Suppressor macrophage treated with lipopolysaccharide for 1 hour (primary cell): ENCODE results near the gene ZNF846.
"Not testable (repeated sequence)": the region's sequence is repeated elsewhere in the genome, so short reads cannot be mapped to it uniquely, and the experiment has no call there.

Experiments
- DNase-seq, 3 donors: peaks; one replicate each; pipeline ENCODE4 v3.0.0-alpha.2; 2020 to 2022

The ZNF846 gene

DNA sequence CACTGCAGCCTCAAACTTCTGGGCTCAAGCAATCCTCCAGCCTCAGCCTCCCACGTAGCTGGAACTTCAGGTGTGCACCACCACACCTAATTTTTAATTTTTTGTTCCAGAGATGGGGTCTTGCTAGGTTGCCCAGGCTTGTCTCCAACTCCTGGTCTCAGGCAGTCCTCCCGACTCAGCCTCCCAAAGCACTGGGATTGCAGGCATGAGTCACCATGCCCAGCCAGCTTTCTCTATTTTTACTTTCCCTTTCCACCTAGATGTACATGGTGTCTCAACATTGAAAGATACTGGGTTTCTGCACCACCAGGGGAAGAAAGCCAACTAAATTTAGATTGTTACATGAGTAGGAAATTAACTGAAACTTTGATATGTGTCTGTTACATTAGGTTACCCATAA lies 13.8 kb upstream of the ZNF846 start:
- DNase-seq: peak; percentile 53 to 72 (median 60)

- no peak for DNase-seq
Observed at GRCh38 chr19:9757544-9758501, 10.7 kb downstream of the ZNF846 start.

DNA sequence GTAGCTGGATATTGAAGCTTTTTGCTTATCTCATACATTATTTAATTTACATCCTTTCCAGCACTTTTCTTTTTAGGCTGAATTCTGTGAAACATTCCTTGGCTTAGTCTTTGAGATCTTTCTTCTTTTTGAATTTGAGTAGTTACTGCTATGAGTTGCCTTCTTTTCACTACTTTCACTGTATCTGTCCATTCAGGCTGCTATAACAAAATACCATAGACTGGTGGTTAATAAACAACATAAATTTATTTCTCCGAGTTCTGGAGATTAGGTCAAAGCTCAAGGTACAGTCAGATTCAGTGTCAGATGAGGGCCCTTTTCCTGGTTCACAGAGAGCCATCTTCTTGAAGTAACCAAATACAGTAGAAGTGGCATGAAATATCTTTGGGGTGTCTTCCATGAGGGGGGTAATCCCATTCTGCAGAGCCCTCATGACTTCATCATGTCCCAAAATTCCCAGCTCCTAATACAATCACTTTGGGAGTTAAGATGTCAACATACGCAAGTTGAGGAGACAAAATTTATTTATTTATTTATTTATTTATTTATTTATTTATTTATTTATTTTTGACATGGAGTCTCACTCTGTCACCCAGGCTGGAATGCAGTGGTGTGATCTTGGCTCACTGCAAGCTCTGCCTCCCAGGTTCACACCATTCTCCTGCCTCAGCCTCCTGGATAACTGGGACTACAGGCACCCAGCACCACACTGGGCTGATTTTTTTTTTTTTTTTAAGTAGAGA lies 15.7 kb downstream of the ZNF846 start:
- DNase-seq: no peak

DNA sequence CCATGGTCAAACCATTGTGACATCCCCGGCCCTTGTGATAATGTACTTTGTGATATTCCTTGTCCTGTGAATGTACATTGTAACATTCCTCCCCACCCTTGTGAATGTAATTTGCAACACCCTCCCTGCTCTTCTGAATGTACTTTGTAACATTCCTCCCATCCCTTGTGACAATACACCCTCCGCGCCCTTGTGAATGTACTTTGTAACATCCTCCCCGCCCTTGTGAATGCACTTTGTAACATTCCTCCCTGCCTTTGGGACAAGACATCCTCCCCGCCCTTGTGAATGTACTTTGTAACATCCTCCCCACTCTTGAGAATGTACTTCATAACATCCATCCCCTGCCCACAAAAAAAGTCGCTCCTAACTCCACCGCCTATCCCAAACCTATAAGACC lies 17.1 kb downstream of the ZNF846 start:
- no peak for DNase-seq

DNA sequence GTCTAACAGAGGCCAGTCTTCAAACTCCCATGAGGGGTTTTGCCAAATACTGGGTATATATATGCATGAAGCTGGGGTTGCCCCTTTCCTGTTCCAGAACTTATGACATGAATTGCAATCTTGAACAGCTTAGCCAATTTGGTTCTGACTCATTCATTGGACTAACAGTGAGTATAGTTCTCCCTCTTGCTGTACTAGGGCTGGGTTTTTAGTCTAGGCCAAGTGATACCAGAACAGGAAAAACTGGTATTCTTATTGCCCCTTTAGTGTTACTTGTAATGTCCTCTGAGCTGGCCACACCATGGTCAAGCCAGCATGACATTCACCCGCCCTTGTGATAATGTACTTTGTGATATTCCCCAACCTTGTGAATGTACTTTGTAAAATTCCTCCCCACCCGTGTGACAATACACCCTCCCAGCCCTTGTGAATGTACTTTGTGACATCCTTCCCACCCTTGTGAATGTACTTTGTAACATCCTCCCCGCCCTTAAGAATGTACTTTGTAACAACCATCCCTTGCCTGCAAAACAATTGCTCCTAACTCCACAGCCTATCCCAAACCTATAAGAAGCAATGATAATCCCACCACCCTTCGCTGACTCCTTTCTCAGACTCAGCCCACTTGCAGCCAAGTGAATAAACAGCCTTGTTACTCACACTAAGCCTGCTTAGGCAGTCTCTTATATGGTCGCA lies 26.9 kb downstream of the ZNF846 start:
- DNase-seq: no peak

DNA sequence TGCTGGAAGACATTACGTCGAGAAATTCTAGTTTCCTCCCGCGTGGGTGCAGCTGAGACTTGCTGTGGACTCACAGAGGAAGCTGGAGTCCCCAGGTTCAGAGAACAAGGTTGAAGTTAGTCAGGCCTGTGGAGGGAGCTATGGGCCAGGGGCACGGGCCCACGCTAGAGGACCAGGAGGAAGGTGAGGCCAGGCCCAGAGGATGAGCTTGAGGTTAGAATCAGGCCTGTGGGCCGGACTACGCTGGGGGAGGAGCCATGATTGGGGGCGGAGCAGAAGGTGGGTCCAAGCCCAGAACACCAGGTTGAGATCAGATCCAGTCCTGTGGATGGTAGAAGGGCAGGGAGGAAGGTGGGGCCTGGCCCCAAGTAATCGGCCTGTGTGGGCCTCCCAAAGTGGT lies 32.6 kb downstream of the ZNF846 start:
- DNase-seq: no peak

GRCh38 chr19:9730056-9730455 lies 38.5 kb downstream of the ZNF846 start:
- DNase-seq: not testable (repeated sequence)

DNA sequence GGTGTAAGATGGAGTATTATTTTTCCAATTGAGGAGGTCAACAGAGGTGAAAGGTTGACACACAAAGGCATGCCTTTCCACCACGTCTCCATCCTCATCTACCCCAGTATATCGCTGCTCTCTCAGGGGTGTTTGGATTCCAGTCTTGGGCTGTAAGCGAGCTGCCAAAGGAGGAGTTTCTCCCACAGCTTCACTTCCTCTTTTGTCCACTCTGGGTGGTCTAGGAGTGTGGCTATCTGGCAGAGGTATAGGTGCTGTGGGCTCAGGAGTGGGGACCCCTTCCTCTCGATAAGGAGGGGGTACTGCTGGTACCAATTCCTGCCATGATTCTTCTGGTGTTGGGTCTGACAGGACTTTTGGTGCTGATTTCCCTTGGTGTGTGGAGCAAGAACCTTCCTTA lies 39.4 kb downstream of the ZNF846 start:
- DNase-seq: no peak

DNA sequence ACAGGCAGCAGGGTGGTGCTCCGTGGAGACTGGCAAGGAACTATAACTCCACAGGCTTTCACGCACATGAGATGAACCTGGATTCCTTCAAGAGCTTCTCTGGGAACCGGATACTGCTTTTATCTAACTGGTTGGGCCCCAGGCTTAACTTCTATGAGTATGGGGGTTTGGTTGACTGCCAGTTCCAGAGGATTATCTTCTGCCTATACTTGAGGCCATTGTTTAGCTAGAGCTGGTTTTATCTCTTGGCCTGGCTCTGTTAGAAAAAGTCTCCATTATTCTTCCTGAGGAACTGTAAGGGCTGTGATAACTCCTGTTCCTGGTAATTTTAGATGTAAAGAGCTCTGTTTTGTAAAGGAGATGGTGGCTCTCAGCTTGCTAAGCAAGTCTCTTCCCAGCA lies 40.9 kb downstream of the ZNF846 start:
- no peak for DNase-seq

GRCh38 chr19:9725508-9726201 lies 42.9 kb downstream of the ZNF846 start:
- DNase-seq: not testable (repeated sequence)

DNA sequence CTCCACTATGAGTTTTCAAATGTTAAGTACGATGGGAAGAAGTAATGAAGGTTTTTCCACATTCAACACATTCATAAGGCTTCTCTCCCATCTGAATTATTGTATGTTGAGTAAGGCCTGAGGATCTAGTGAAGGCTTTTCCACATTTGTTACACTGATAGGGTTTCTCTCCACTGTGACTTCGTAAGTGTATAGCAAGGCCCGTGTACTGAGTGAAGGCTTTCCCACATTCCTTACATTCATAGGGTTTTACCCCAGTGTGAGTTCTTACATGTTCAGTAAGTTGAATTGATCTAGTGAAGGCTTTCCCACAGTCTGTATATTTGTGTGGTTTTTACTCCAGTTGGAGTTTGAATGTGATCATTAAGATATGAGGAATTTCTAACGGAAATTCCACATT lies 44.4 kb downstream of the ZNF846 start:
- no peak for DNase-seq

DNA sequence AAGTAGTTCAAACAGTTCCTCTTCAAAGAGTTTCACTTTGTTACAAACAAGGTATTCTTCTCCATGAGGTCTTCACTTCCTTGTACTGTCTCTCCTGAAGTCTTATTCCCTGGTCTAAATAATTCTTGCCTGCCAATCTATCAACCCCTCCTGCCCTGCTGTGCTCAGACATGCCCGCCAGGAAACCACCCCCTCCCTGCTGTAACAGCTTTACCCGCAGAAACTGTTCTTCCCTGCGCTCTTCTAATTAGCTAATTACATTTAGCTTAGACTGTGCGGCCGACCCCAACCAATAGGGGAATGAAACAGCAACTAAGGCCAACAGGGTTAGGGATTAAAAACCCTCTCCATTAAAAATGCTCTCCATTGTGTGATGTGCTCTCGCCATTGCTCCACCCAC lies 46.7 kb downstream of the ZNF846 start:
- peak in 2 of 3 donors; percentile 8 to 16 for DNase-seq

DNA sequence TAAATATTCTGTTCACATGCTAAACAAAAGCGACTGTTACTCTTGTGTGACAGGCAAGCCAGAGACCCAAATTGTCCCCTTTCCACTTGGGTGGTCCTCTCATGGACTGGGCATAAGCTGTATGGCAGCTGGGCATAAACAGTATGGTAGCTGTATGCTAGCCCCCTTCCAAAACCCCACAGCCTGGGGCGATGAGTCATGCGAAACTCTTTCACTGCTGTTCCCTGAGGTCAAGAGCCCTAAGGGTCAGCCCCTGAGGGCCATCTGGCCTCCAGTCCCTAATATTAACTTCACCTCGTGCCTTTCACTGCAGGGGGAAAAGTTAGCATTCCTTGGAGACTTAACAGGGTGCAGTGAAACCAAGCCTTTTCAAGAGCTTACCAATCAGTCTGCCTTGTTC lies 48.0 kb downstream of the ZNF846 start:
- DNase-seq: no peak

DNA sequence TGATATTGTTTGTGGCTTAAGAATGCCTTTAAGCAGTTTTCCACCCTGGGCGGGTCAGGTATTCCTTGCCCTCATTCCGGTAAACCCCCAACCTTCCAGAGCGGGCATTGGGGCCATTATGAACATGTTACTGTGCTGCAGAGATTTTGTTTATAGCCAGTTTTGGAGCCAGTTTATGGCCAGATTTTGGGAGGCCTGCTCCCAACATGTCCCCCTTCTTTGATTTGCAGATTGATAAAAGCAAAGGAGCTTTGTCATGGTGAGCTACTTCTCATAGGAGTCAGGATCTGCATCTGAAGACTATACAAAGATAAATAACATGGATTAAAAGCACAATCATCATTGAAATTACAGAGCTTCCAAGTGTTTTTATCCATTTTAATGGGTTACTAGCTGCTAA lies 56.7 kb downstream of the ZNF846 start:
- no peak for DNase-seq

GRCh38 chr19:9709305-9709704 lies 59.2 kb downstream of the ZNF846 start:
- peak; percentile 2 to 21 (median 8) for DNase-seq

GRCh38 chr19:9705836-9706235 lies 62.7 kb downstream of the ZNF846 start:
- no peak for DNase-seq

DNA sequence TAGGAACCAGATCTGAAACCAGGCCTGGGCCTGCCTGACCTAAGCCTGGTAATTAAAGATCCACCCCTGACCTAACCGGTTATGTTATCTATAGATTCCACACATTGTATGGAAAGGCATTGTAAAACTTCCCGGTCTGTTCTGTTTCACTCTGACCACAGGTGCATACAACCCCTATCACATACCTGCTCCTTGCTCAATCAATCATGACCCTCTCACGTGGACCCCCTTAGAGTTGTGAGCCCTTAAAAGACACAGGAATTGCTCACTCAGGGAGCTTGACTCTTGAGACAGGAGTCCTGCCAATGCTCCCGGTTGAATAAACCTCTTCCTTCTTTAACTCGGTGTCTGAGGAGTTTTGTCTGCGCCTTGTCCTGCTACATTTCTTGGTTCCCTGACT lies 66.4 kb downstream of the ZNF846 start:
- DNase-seq: no peak
